ENCODE data around the gene HTR3E. TPM values are rescaled to one million over a fixed set of nuclear protein-coding genes. Genes with fewer than 3 reads are reported as not detected.
"Not testable (repeated sequence)": the region's sequence is repeated elsewhere in the genome, so short reads cannot be mapped to it uniquely, and the experiment has no call there.

HTR3E gene
- total RNA-seq, 1 experiment from 2014 or later, result not detected

DNA sequence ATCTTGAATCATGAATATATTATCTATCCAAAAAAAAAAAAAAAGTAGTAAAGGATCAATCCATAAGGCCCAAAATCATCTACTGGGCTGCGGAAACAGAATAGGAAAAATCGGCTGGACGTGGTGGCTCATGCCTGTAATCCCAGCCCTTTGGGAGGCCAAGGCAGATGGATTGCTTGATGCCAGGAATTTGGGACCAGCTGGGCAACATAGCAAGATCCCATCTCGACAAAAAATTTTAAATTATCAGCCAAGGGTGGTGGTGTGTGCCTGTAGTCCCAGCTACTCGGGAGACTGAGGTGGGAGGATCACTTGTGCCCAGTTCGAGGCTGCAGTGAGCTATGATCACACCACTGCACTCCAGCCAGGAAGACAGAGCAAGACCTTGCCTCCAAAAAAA, 52.3 kb downstream of the HTR3E start:
- H3K27ac ChIP-seq, result no peak overlapping the region
- no peaks in the 10 kb centered on the region for H3K27me3 ChIP-seq (ENCODE audit: insufficient read depth, low read depth)
- BruUV-seq (replicated peaks), result no TSS peak

DNA sequence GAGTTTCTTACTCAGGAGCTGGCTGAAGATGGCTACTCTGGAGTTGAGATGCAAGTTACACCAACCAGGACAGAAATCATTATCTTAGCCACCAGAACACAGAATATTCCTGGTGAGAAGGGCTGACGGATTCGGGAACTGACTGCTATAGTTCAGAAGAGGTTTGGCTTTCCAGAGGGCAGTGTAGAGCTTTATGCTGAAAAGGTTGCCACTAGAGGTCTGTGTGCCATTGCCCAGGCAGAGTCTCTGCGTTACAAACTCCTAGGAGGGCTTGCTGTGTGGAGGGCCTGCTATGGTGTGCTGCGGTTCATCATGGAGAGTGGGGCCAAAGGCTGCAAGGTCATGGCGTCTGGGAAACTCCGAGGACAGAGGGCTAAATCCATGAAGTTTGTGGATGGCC, 52.9 kb downstream of the HTR3E start:
- CTCF ChIA-PET; H2AFZ ChIP-seq; H3K4me1 ChIP-seq (replicated peaks; ENCODE audit: insufficient read depth); POLR2A ChIA-PET (ENCODE audit: unreplicated experiment); H3K4me3 ChIP-seq; H3K9me2 ChIP-seq (ENCODE audit: insufficient read depth); H4K20me1 ChIP-seq (ENCODE audit: insufficient read depth); H3K27me3 ChIP-seq (ENCODE audit: insufficient read depth, low read depth); BruUV-seq (replicated peaks); H3K36me3 ChIP-seq (ENCODE audit: low read depth); H3K27ac ChIP-seq; H3K9me3 ChIP-seq (ENCODE audit: insufficient read depth, low read depth); DNase-seq; H3K79me2 ChIP-seq (ENCODE audit: low read depth); H3K4me2 ChIP-seq: not testable (repeated sequence)
- intact Hi-C loops (cut with micrococcal nuclease; ENCODE audit: unreplicated experiment), result loop anchor here (10.0 kb wide), 1 partner anchor 395 kb away; no protein-coding TSS in a partner anchor
- H3F3A ChIP-seq (ENCODE audit: insufficient read depth, low read depth), result peaks cover 50% of the 10 kb centered on the region

More for the DNA sequence above, 52.3 kb downstream of the HTR3E start:
- no peak overlapping the region for H2AFZ ChIP-seq
- H3K4me2 ChIP-seq, result no peak overlapping the region
- peaks cover under 1% of the 10 kb centered on the region; the same call in 1 of the 2 replicates for H3K4me1 ChIP-seq (replicated peaks; ENCODE audit: insufficient read depth)
- intact Hi-C loops (cut with micrococcal nuclease; ENCODE audit: unreplicated experiment), result loop anchor here (10.0 kb wide), 1 partner anchor 396 kb away; no protein-coding TSS in a partner anchor
- ChIA-PET CTCF (interaction anchor here (0.6 to 0.7 kb wide), 2 partner anchors 14 to 113 kb away, joined by 4 to 8 read pairs; no protein-coding TSS in a partner anchor), POLR2A (ENCODE audit: unreplicated experiment) (no interaction called here)
- H3K36me3 ChIP-seq (ENCODE audit: low read depth), result no peaks in the 10 kb centered on the region
- no peak for DNase-seq
- no peaks in the 10 kb centered on the region for H3K9me3 ChIP-seq (ENCODE audit: insufficient read depth, low read depth)
- 0 out of 2 replicates have a peak, but pooled peaks cover 5% of the 10 kb centered on the region for H3K79me2 ChIP-seq (ENCODE audit: low read depth)
- H3K9me2 ChIP-seq (ENCODE audit: insufficient read depth), result no peaks in the 10 kb centered on the region
- no peaks in the 10 kb centered on the region; the same call in 1 of the 2 replicates for H4K20me1 ChIP-seq (ENCODE audit: insufficient read depth)
- TF ChIP-seq EZH2 (IDR thresholded peaks at IDR 0.05; ENCODE audit: low read depth), result no peak
- TF ChIP-seq, protein P1, sequence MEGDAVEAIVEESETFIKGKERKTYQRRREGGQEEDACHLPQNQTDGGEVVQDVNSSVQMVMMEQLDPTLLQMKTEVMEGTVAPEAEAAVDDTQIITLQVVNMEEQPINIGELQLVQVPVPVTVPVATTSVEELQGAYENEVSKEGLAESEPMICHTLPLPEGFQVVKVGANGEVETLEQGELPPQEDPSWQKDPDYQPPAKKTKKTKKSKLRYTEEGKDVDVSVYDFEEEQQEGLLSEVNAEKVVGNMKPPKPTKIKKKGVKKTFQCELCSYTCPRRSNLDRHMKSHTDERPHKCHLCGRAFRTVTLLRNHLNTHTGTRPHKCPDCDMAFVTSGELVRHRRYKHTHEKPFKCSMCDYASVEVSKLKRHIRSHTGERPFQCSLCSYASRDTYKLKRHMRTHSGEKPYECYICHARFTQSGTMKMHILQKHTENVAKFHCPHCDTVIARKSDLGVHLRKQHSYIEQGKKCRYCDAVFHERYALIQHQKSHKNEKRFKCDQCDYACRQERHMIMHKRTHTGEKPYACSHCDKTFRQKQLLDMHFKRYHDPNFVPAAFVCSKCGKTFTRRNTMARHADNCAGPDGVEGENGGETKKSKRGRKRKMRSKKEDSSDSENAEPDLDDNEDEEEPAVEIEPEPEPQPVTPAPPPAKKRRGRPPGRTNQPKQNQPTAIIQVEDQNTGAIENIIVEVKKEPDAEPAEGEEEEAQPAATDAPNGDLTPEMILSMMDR (conservative IDR thresholded peaks at IDR 0.05), result no peak
- H3K4me3 ChIP-seq, result no peak overlapping the region
- H3F3A ChIP-seq (ENCODE audit: insufficient read depth, low read depth), result peaks cover 47% of the 10 kb centered on the region

DNA sequence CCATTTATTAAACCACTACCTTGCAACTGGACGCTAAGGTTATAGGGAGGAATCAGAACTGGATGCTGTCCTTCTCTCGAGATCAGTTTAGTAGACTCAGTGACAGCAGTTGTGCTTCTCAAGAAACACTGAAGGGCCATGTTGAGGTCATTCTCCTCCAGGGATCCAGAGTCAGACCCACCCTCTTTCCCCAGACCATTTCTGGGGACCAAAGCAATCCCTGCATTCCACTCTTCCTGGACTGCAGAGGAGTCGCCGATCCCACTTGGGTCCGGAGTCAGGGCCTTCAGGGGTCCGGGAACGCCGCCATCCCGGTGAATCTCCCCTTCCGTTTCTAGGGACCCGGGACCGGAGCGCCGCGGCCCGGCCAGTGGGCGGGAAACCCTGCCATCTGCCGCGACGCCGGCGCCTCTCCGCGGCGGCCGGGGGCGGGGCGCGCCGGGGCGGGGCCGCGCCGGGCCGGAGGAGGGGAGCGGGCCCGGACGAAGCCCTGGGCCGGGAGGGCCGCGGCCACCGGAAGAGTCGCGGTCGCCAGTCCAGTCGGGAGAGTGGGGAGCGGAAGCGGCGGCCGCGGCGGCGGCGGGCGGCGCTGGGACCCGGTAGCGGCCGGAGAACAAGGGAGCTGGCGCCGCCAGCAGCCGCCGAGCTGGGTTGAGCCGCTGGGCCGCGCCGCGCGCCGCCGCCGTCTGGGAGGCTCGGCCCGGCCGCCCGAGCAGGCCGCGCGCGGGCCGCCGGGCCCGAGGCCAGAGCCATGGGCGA, 58.2 kb downstream of the HTR3E start, which contains the start of gene DVL3:
DVL3 (plus strand) TSS at position 493 of the 759 bp plus-strand sequence; CDS start at position 752, 259 bp downstream.
- ChIA-PET CTCF (interaction anchor here (0.7 to 1.0 kb wide), 4 partner anchors 34 to 260 kb away, joined by 3 to 6 read pairs (median 3); no protein-coding TSS in a partner anchor), POLR2A (ENCODE audit: unreplicated experiment) (interaction anchor here (0.7 to 1.0 kb wide), 2 partner anchors 19 to 22 kb away, joined by 13 to 28 read pairs; no protein-coding TSS in a partner anchor)
- TF ChIP-seq, protein P1 (conservative IDR thresholded peaks at IDR 0.05), result no peak
- TF ChIP-seq EZH2 (IDR thresholded peaks at IDR 0.05; ENCODE audit: low read depth), result no peak
- no TSS peak for BruUV-seq (replicated peaks)
- H3K27me3 ChIP-seq (ENCODE audit: insufficient read depth, low read depth), result no peaks in the 10 kb centered on the region
- H3K4me3 ChIP-seq, result peak within 1 kb of the TSS; percentile 97
- H3K9me2 ChIP-seq (ENCODE audit: insufficient read depth), result no peaks in the 10 kb centered on the region
- intact Hi-C loops (cut with micrococcal nuclease; ENCODE audit: unreplicated experiment), result loop anchor here (1.0 kb wide), 2 partner anchors 20 to 260 kb away; partner anchors contain the start of gene EIF2B5
- peaks cover 28% of the 10 kb centered on the region for H4K20me1 ChIP-seq (ENCODE audit: insufficient read depth)
- H3K79me2 ChIP-seq (ENCODE audit: low read depth), result peaks cover 52% of the 10 kb centered on the region
- H3K4me2 ChIP-seq, result peak within 1 kb of the TSS; percentile 99
- H3F3A ChIP-seq (ENCODE audit: insufficient read depth, low read depth), result peaks cover 26% of the 10 kb centered on the region
- H3K4me1 ChIP-seq (replicated peaks; ENCODE audit: insufficient read depth), result peaks cover 26% of the 10 kb centered on the region
- DNase-seq, result peak in 1 of 2 experiments; percentile 84
- peak within 1 kb of the TSS; percentile 91 for H2AFZ ChIP-seq
- H3K36me3 ChIP-seq (ENCODE audit: low read depth), result 0 out of 2 replicates have a peak, but pooled peaks cover under 1% of the 10 kb centered on the region
- no peaks in the 10 kb centered on the region for H3K9me3 ChIP-seq (ENCODE audit: insufficient read depth, low read depth)
- H3K27ac ChIP-seq, result peak within 1 kb of the TSS; percentile 63

Data from PC-9 (cell line).